GM19351 (cell line): ENCODE results near the gene DBT.
"Not testable (repeated sequence)": the region's sequence is repeated elsewhere in the genome, so short reads cannot be mapped to it uniquely, and the experiment has no call there.

Experiments
- ATAC-seq: cut with Tn5 transposase; IDR thresholded peaks from one replicate; pipeline ENCODE4 v1.9.1; 2021; ENCODE audit warnings: mild to moderate bottlenecking, moderate library complexity; ENCODE audit not compliant: unreplicated experiment

The DBT gene

DNA sequence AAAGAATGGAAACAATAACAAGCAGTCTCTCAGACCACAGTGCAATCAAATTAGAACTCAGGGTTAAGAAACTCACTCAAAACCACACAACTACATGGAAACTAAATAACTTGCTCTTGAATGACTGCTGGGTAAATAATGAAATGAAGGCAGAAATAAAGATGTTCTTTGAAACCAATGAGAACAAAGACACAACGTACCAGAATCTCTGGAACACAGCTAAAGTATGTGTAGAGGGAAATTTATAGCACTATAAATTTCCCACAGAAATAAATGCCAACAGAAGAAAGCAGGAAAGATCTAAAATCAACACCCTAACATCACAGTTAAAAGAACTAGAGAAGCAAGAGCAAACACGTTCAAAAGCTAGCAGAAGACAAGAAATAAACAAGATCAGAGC, 46.9 kb downstream of the DBT start:
- not testable (repeated sequence) for ATAC-seq

DNA sequence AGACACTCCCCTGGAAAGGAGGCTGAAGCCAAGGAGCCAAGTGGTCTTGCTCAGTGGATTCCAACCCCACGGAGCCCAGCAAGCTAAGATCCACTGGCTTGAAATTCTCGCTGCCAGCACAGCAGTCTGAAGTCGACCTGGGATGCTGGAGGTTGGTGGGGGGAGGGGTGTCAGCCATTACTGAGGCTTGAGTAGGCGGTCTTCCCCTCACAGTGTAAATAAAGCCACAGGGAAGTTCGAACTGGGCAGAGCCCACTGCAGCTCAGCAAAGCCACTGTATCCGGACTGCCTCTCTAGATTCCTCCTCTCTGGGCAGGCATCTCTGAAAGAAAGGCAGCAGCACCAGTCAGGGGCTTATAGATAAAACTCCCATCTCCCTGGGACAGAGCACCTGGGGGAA, 49.6 kb downstream of the DBT start:
- not testable (repeated sequence) for ATAC-seq

DNA sequence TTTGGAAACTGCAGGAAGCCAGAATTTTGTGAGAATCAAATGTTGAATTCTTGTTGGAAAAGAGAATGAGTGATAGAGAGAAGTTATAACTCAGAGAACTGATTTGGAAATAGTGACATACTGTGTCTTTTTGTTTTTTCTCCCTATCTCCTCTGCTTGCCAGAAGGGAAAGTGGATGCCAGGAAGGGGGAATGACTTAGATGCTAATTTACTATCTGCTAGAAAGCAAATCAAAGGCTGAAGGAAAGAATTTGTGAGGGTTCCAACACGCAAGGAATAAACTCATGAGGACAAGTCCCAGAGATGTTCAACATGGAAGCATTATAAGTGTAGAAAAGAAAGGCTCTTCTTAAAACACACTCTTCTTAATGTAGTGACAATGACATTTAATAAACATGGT, 51.0 kb downstream of the DBT start:
- ATAC-seq = no peak

DNA sequence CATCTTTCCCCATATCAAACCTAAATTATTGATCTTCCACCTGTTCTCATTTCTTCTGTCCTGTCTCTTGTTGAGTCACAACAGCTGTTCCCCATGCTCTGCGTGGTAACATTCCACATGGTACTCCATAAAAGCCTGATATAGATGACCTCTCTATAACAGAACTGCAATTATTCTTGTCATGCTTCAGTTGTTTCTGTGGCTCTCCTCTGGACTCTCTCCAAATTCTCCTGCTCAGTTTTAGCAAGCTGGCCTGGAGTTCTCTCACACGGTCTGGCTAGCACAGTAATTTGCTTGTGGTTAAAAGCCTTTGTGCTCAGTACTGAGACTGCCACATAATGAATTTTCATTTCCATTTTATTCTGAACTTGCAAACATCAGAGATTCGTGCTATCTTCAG, 61.0 kb downstream of the DBT start:
- ATAC-seq = peak; percentile 57

DNA sequence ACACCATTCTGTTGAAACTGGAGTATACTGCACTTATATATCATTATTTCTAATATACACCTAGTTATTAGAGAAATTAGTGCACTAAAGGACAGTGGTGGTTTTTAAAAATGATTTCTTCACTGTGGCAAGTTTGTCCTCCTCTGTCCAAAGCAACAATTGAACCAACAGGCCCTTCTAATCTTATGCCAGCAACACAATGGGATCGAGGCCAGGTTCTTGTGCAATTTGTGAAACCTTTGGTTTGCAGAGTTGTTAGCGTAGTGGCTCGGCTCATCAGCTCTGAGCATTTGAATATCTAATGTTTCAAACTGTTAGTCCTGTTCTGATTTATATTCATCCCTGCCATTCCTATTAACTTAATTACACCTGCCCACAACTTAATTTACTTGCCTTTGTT, 61.7 kb downstream of the DBT start:
- no peak for ATAC-seq

DNA sequence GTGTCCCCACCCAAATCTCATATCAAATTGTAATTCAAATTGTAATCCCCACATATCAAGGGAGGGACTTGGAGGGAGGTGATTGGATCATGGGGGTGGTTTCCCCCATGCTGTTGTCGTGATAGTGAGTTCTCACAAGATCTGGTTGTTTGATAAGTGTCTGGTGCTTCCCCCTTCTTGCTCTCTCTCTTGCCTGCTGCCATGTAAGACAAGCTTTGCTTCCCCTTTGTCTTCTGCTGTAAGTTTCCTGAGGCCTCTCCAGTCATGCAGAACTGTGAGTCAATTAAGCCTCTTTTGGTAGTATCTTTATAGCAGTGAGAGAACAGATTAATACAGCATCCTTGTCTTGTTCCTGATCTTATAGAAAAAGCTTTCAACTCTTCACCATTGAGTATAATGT, 65.1 kb downstream of the DBT start:
- peak; percentile 90 for ATAC-seq

DNA sequence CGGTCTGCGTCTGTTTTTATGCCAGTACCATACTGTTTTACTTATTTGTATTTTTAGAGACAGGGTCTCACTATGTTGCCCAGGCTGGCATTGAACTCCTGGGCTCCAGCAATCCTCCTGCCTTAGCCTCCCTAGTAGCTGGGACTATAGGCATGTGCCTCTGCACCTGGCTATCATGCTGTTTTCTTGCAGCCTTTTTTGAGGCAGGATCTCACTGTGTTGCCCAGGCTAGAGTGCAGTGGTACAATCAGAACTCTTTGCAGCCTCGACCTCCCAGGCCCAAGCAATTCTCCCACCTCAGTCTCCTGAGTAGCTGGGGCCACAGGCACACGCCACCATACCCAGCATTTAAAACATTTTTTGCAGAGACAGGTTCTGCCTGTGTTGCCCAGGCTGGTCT, 66.3 kb downstream of the DBT start:
- ATAC-seq = no peak

DNA sequence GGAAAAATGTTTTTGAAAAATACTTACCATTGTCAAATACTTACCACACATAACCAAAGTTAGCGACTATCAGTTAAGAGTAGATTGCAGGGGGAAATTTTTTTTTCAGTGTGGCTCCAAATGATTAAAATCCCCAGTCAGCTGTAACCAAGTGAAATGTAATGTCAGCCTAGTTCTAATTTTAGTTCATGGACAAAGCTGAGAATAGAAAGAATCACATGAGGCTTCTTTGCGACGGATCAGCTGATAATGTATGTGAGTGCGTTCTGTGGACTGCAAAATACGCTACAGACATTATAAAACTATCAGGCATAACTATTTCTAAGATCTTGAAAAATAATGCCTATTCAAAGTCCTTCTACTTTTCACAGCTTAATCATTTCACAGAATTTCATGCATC, 71.5 kb downstream of the DBT start, which contains the start of gene LRRC39:
Gene LRRC39 (minus strand): TSS at position 166 of the 400 bp plus-strand sequence. CDS start 9,740 bp downstream, outside the sequence.
- no peak for ATAC-seq

DNA sequence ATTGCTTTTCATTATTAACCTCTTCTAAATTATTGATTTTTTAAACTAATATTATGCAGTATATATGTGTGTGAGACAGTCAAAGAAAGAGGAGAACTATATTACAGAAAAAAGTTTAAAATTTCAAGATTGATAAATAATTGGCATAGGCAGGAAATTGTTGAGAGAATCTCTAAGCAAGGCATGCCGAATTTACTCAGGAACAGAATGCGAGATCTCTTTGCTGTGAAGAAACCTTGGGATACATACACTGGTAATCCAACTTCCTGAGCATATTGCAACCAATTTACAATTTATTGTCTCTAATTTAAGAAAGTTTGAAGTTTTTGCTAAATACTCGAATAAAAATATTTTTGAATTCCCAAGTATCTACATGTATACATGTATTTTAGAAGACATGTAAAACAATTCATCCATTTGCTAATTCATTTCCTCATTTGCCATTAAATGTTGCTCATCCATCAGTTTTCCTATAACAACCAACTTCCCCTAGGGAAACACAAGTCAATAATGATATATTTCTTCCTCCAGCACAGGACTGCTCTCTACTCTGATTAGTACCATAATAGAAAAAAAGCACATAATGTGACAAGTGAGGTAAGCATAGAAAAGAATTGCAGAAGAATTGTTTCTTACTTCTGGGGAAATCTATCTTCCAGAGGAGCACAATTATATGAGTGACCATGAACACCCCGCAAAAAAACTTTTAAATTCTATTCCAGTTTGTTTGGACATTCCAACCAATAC, 72.2 kb downstream of the DBT start:
- no peak for ATAC-seq

DNA sequence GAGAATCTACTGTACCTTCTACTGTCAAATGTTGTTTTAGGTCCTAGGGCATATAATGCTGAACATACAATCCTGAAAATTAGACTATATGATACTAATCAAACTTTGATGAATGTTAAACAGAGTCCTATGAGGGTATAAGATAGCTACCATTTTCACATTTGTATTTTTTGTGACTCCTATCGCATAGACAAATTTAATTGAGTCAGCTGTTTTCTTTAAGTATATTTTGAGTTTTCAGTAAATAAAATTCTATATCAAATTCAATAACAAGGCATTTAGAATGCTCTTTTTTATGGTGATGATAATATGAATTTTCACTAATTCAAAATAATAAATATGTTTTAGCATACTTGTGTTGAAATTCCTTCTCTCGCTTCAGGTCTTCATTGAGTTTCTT, 81.6 kb downstream of the DBT start:
- no peak for ATAC-seq

DNA sequence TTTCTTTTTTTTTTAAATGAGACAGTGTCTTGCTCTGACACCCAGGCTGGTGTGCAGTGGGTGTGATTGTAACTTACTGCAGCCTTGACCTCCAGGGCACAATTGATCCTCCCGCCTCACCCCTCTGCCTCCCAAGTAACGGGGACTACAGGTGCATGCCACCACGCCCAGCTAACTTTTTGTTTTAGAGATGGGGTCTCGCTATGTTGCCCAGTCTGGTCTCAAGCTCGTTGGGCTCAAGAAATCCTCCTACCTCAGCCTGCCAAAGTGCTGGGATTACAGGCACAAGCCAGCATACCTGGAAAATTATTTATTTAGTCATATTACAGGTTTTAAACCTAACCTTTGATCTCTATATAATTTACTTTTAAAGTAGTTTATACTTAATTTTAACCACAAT, 84.9 kb downstream of the DBT start:
- no peak for ATAC-seq

DNA sequence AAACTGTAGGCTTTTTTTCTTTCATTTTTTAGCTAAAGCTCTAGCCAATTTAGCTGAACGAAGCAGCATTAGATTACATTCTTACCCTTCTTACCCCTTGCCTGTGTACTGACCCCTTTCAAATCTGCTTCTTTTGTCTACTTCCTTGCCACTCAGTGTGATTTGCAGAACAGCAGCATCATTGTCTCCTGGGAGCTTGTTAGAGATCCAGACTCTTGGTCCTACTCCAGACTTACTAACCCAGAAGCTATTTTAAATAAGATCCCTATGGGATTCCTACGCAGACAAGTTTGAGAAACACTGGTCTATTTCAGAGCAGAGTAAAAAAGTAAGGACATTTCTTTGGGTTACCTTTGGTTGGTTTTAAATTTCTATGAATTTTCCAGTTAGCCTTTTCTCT, 85.4 kb downstream of the DBT start:
- no peak for ATAC-seq

DNA sequence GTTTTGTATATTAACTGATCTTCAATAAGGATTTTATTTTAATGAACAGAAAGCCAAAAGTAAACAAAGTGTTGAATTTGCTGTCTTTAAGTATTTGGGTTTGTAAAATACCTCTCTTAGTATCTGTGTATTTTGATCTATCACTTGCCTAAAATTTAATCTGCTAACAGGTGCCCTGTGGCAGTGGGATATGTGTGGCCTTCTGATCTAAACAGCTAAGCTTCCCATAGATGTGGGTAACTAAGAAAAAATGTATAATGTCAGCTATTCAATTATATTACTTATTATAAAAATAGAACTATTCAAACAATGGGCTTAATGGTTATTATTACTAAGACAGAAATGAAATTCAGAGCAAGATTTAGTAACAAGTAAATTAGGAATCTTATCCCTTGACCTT, 86.8 kb downstream of the DBT start:
- ATAC-seq = no peak

DNA sequence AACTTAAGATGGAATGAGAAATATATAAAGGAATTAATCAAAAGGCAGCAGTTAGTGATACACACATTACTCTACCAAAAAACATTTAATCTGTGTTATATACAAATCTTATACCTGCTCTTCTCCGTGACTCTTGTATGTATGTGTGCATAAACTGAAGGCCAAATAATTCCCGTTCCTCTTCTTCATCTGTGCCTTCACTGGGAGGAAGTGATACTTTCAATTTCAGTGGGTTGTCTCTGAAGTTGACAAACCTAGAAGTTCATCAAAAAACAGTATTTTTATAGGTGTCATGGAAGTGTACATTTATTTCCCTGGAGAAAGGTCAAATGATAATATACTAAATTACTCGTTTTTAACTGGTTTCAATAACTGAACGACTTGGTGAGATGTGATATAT, 97.4 kb downstream of the DBT start:
- peak; percentile 70 for ATAC-seq

DNA sequence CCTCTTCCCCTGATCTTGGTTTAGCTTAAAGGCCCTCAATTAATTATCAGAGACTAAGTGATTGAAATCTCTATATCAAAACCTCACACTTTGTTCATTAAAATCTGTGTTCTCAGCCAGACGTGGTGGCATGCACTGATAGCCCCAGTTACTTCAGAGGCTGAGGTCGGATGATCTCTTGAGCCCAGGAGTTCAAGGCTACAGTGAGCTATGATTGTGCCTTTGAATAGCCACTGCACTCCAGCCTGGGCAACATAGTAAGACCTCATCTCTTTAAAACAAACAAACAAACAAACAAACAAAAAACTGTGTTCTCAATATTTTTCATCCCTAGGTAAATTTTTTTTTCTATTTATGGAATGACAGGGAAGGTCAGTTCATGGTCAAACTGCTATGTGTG, 98.0 kb downstream of the DBT start:
- ATAC-seq = no peak

DNA sequence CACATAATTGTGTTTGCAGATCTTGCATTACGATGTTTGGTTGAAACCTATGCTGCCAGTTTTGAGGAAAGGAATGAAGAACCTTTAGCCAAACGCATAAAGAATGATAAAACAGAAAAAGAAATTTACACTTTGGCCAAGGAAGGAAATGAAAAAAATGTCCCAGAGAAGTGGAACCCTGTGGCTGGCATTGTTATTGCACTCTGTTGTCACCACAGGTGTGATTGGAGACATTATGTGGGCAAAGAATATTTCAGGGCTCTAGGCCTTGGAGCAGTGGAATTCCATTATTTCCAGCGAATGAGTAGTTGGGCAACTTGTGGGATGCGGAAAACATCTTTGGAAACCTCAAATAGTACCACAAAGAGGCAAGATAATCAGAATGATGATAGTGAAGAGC, 101.8 kb downstream of the DBT start:
- no peak for ATAC-seq

DNA sequence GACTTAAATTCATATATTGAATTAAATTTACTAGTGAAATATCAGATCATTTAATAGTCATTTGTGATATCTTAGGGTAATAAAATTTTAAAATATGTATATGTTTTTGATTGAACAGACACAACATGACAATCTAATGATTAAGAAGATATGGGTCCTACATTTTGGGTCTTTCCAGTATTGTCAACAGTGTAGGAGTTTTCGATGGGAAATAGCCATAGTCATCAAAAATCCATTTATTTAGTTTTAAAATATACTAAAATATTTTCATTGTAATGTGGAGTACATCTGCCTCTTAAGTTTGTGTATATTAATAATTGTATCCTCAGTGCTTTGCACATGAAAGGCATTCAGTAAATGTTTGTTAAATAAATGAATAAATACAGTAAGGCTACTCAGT, 102.7 kb downstream of the DBT start:
- ATAC-seq = no peak

DNA sequence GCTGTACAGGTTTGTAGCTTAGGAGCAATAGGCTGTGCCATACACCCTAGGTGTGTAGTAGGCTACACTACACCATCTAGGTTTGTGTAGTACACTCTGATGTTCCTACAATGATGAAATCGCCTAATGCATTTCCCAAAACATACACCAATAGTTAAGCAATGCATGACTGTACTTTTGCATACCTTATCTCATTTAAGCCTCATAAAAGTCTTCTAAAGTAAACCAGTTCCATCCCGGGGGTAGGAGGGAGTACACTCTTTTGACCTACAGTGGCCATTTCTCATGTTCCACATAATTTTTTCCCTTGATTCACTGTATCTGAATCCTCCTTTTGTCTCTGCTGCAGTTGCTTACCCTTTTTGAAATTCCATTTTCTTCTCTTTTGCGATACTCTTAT, 104.5 kb downstream of the DBT start:
- no peak for ATAC-seq

DNA sequence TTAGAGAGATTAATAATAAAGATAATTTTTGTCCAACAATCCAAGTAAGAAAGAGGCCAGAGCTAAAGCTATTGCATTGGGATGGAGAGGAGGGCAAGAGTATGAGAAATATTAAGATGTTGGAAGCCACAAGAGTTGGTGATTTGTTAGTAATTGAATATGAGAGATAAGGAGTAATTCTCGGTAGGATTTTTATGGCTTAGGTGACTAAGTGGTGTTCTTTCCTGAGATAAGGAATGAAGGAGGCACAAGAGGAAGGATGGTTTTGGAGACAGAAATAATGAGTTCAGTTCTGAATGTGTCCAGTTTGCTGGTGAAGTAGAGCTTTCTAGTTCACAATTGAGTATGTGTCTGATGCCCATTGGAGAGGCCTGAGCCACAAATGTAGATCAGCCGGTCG, 107.3 kb downstream of the DBT start:
- no peak for ATAC-seq

DNA sequence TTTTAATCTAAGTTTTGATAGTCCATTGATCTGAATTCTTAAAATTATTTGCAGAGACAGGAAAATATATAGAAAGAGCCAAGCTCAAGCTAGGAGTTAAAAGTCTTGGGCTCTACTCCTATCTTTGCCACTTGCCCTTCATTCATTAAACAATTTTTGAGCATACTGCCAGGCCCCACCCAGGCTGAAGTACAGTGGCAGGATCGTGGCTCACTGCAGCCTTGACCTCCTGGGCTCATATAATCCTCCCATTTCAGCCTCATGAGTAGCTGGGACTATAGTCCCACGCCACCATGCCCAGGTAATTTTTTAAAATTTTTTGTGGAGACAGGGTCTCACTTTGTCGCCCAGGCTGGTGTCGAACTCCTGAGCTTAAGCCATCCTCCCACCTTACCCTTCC, 108.4 kb downstream of the DBT start:
- ATAC-seq = no peak

DNA sequence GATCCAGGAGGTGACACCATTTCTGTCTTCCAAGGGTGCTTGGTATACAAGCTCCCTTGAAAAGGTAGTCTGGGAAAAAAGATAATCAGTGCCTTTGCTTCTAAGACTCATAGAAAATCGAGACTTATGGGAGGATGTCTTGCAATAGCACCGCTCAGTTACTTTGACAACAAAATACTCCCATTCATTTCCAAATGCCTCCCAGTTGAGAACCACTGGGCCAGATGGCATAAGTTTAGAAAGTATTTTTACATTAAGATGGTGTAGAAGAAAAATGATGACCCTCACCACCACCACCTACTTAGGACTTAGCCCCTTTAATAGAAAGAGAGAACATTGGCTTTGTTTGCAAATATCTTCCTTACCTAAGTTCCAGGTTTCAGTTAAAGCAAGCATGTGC, 112.0 kb downstream of the DBT start:
- no peak for ATAC-seq
